ENCODE data around the gene ESPN.
"Not testable (repeated sequence)": the region's sequence is repeated elsewhere in the genome, so short reads cannot be mapped to it uniquely, and the experiment has no call there.

The ESPN gene

DNA sequence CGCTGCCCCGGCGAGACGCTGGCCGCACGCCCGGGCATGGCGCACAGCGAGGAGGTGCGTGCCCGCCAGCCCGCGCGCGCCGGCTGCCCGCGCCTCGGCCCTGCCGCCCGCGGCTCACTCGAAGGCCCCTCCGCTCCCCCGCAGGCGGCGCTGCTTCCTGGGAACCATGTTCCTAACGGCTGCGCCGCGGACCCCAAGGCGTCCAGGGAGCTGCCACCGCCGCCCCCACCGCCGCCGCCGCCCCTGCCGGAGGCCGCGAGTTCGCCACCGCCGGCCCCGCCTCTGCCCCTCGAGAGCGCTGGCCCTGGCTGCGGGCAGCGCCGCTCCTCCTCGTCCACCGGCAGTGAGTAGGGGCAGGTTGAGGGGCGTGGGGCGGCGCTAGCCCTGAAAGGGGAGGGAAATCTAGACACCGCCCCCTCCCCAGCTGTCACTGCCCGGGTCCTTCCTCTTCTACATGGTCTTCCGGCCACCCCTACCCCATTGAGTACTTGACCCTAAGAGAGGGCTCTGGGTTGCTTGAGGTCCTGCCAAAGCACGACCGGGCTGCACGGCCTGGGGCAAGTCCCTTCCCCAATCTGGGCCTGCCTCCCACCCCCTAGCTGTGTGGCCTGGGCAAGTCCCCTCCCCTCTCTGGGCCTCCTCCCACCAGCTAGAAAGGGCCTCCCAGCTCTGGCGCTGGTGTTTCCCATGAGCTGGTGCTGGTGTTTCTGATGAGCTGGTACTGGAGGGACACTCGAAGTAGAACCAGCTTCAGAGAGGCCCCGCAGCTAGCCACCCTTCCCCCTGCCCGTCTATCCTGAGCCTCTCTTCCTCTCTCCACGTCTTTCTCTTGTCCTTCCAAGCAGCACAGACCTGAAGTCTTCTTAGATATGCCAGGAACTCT is 24.4 kb downstream of the ESPN start:
- DNase-seq: no peak

DNA sequence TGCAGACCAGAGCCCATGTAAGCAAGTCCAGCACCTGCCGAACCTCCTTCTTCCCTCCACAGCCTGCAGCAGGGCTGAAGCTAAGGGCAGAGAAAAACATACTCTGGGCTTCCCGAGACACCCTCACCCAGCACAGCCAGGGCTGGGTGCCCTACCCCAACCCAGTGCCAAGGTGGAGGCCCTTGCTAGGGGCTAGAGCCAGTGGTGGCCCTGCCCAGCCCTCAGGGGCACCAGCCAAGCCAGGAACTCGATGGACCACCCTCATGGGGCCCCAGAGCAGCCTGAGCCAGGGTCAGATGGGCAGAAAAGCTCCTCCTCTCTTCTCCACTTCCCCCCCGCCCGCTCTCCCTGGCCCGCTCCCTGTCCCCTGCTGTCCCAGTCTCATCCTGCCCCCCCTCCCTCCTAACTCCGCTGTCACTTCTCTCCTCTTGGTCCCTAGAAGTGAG is 25.5 kb downstream of the ESPN start:
- DNase-seq: no peak

DNA sequence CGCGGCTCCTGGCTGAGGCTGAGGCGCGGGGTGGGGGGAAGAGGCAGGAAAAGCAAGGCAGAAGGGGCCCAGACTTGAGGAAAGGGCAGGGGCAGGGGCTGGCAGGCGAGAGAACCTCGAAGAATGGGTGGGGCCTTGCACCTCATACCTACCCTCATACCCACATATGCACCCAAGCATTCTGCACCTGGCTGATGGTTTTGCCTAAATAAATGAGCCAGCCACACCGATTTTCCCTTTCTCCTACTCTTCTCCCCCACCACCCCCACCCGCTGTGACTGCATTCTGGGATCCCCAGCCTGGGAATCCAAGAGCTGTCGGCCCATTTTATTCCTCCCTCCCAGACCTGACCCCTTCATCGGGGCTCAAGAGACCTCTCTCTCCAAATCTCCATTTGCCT is 25.9 kb downstream of the ESPN start:
- DNase-seq: not testable (repeated sequence)

DNA sequence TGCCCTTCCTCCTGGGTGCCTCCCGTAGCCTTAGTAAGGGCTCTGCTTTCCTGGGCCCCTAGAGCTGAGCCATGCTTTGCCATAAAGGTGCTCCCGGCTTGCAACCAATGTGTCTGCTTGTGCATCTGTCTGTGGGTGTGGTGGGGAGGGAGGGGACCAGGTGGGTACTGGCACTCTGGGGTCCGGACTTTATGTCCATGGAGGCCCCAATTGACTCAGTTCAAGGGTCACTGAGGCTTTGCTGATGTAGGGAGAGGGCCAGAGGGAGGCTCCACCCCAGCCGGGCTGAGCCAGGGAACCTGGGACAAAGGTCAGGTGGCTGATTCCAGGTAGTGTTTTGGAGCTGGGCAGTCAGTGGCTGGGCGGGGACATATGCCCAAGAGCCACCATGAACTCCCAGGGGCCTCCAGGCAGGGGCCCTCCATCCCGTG is 26.4 kb downstream of the ESPN start:
- no peak for DNase-seq

DNA sequence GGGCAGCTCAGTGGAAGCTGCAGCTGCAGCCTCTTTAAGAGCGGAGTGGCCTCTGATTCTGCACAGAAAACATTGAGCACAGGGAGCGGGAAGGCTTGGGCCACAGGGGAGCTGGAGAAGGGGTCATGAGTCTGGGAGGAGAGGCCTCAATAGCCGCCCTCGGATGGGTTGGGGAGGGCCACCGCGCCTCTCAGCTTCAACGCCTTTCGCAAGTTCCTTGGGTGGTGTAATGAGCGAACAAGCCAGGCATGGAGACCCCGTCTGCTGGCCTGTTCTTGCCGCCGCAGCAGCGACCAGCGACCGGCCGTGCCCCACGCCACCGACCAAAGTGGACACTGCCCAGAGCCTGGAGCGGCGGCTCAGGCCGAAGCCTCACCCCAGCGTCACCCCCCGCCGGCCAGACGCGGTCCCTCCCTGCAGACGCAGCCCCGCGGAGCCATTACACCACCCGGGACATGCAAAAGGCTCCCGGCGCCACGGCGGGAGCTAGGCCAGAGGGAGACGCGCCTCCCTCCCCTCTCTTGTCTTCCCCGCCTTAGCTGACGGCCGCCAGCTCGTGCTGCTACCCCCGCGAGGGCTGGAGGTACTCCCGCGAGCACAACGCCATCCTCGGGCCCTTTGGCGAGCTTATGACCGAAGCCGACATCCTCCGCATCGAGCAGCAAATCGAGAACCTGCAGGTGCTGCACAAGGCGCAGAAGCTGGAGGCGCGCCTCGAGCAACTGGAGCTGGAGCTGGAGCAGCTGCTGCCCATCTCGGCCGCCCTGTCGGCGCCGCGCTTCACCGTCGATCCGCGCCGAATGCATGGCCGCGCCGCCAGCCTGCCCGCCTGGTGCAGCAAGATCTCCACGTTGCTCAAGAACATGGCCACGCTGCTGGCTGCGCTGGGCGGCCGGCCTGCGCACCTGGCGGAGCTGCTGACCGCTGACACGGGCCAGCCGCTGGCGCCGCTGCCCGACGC is 29.6 kb downstream of the ESPN start:
- DNase-seq: peak; percentile 38

DNA sequence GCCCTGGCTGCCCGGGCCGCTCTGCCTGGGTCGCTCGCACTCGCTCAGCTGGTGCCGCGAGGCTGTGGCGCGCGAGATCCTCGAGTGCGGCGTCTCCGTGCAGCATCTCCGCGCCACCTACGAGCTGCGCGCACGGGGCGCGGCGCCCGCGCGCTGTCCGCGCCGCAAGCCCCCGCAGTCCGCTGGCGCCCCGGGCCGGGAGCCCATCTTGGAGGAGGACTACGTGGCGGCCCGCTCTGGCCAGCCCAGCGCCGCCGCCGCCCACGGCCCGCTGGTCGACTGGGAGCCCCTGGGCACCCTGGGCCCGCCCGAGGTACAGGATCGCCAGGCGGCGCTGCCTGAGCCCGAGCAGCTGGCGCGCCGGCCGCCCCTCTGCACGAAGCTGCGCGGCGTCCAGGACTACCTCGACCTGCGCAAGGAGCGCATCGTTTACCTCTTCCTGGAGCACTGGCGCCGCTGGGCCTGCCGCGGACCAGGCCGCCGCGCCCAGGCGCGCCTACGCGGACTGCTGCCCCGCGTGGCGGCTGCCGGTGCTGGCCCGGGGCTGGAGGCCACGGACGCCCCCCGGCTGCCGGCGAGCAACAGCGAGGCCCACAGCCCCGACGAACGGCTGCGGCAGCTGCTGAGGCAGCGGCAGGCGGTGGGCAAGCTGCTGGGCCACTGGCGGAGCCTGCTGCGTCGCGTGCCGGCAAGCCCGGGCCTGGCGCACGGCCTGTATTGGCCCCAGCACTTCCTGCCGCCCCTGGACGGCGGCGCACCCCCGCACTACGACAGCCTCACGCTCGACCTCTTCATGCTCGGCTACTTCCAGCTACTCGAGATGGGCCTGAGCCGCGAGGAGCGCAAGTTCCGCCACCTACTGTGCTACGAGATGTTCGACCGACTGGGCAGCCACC is 30.5 kb downstream of the ESPN start:
- peak; percentile 44 for DNase-seq

DNA sequence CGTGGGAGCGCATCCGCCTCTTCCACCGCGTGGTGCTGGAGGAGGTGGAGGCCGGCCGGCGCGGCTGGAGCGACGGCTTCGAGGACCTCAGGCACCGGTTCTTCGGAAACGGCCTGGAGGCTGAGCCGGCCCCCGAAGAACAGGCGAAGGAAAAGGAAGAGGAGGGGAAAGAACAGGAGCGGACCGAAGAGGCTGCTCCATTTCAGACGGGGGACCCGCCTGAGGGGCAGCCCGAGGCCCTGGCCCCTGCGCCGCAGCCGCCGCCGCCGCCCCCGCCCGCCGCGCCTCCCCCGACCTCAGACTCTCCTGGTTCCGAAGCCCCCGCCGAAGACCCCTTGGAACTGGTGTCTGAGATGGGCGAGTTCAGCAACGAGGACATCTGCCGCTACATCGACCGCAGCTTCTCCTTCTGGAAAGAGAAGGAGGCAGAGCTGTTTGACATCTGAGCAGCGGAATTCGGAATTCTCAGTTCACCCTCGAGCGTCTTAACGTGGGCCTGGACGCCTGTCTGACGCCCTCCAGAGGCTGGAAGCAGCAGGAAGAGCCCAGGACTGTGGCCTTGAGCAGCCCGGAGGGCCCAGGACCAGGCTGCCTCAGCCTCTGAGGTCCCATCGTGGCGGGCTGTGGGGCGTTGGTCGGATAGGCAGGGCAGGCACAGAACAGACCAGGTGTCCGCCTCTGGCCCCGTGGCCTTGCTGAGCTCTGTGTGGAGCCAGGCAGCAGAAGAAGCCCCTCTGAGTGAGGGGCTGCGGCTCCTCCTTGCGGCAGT is 31.4 kb downstream of the ESPN start:
- DNase-seq: not testable (repeated sequence)

DNA sequence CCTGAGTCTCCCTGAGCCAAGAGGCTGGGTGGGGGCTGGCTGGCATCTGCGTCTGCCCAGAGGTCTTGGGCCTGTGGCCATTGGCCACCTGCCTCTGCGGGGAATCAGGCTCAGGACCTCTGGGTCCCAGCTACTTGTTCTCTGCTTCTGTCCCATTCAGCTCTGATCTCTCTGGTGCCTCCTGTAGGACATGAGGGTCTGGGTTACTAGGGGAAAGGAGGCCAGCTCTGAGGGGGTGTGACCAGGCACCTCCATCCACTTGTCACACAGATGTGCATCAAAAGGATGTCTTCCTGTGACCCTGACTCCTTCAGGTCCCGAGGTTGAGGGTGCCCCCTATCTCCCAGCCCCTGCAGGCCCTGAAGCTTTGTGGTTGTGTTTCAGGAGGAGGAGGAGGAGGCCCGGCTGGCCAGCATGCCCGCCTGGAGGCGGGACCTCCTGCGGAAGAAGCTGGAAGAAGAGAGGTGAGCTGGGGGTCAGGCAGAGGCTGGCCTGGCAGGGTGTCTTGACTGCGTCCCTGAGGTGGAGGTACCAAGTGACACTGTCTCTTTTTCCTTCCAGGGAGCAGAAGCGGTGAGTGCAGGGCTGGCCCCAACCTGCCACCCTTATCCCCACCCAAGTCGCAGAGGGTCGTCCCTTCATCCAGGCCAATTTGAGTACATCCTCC is 32.4 kb downstream of the ESPN start:
- no peak for DNase-seq

DNA sequence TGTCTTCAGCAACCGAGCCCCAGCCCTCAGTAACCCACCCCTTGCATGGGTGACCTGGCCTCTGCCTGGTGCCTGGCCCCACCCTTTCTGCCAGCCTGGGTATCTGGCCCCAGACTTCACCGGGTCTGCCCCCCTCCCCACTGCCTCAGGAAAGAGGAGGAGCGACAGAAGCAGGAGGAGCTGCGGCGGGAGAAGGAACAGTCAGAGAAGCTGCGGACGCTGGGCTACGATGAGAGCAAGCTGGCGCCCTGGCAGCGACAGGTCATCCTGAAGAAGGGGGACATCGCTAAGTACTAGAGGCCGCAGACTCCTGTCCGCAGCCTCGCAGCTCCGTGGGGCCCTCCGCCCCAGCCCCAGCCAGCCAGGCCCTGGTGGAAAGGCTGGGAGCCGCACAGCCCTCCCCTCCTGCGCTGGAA is 35.3 kb downstream of the ESPN start:
- DNase-seq: peak; percentile 55

DNA sequence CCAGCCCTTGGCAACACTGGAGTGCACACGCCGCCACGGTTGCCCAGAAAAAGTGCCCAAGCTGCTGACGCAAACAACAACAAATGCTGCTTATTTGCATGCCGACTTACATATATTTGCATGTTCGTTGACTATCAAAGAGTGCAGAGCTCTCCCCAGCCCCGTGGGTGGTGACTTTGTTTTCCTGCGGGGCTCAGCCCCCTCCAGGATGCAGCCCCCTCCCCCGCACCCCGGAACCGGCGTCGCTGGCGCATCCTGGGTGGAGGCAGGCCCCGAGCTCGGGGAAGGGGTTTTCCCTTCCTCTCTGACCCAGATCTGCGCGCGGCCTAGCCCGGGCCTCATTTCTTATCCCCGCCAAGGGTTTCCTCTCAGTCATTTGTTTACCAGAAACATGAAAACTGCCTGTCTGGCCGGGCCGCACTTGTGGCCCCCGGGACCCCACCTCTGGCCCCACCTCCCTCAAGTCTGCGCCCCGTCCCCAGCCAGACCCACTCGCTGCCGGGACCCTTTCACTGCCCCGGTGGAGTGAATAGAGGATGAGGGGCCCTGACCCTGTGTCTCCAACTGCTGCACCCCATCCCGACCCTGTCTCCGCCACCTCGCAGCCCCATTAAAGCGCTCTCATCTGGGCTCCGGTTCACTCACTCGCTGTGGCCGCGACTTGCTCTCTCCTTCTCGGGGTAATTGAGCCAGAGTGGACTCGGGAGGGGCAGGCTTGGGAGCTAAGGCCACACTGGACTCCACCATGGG is 35.9 kb downstream of the ESPN start:
- DNase-seq: peak; percentile 84

DNA sequence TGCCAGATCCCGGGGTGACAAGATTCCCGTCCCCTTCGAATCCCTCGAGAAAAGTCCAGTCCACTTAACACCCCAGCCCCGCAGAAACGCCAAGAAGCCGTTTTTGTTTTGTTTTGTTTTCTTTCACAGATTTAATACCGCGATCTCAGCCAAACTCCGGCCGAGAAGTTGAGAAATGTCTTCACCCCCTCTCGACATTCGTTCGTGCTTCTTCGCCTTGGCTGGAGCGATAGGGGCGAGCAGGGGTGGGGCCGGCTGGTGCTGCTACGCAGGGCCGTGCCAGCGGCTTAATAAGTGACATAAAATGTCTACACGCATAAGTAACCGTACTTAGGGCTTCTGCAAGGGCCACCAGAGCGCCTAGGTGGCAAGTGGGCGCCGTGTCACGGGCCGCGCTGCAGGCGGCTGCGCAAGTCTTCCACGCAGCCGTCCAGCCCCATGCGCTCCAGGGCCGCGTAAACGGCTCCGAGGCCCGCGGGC is 36.5 kb downstream of the ESPN start:
- no peak for DNase-seq

DNA sequence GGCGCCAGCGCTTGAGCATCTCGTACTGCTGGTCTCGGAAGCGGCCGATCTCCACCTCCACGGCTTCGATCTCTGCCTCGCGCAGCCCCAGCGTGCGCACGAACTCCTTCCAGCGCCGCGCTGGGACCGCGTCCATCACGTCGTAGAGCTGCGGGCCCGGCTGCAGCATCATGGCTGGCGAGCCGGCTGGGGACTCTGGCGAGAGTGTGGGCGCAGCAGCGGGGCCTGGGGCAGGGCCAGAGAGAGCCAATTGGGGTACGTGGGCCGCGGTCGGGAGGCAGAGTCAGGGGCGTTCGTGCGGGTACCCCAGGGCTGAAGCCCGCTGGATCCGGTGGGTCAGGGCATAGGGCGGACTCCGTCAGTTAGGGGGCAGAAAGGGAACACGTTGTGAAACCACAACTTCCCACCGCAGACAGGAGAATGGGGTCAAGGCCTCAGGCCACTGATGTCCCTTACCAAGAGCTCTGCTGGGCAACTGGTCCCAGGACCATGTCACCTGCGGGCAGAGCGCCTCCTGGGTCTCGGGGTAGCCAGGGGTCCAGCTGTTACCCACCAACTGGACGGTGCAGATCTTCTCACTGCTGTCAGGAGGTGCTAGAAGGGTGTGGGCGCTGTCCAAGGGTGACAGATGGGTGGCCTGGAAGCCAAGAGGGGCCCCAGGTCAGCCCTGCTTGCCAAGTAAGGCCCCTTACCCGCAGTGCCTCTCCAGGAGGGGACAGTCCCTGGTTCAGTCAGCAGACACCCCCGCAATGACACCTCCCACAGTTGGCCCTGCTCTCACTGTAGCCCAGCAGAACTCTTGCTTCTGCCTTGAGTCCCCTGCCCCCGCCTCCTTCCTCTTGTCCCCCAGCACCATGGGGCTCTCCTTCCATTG is 37.2 kb downstream of the ESPN start:
- DNase-seq: no peak

DNA sequence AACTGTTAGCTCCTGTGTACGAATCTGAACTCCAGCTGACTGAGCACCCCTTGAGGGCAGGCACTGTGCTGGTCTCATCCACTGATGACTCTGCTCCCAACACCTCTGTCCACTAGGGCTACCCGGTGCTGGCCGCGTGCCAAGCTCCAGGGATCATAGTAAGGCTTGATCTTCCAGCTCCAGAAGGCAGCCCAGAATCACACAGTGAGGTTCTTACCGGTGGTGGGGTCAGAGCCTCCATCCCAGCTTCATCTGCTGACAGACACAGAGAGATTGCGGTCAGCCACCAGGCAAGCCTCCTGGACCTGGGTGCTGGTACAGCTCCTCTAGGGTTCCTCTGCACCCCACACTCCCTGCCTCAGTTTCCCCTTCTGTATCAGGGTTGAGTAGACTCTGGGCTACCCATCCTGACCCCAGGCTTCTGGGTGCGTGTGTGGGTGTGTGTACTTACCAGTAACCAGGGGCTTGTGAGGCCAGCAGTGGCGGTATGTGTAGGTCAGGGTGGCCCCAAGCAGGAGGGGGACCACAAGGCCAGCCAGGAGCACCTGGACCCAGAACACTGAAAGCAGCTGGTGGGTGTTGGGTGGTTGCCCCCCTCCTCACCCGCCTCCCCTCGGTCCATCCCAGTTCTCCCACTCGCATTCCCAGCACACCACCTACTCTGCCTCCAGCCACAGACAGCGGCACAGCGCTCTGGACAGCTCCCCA is 38.0 kb downstream of the ESPN start:
- DNase-seq: no peak

DNA sequence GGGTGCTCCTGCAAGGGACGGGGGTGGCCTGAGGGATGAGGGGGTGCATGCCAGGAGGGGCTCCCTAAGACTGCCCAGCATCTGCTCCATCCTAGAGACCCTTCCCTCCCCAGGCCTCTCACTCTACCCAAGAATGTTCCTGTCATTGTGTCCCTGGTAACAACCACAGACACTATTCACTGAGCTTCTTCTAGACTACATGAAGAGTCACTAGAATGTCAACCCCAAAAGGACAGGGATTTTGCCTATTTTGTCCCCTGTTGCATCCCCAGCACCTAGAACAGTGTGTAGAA is 38.5 kb downstream of the ESPN start:
- DNase-seq: no peak

DNA sequence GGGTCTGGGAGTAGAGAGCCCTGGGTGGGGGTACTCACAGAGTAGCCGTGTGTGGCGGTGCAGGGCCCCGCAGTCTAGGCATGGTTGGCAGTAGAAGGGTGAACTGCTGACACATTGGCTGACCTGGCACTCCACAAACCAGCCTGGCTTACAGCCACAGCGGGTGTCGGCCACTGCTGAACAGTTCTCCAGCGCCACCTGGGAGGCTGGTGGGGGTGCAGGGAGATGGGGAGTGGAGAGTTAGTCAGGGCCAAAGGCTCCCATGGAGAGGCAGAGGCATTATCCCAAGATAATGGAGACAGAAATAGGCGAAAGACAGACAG is 39.9 kb downstream of the ESPN start:
- DNase-seq: peak; percentile 68

DNA sequence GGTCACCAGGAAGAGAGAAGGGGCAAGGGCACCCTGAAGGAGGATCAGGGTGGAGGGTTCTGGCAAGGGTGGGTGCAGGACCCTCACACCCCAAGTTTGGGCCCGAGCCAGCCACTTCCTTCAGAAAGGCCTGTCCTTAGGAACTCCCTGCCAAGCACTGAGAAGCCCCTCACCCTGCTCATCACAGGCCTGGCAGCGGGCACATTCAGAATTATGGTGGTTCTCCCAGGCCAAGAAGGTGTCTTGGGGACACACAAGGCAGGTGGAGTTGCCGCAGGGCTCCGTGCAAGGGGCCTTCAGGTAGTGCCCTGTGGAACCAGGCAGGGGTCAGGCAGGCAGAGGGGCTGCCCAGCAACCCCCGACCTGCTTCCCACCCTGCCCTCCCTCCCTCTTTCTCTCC is 40.3 kb downstream of the ESPN start:
- no peak for DNase-seq

DNA sequence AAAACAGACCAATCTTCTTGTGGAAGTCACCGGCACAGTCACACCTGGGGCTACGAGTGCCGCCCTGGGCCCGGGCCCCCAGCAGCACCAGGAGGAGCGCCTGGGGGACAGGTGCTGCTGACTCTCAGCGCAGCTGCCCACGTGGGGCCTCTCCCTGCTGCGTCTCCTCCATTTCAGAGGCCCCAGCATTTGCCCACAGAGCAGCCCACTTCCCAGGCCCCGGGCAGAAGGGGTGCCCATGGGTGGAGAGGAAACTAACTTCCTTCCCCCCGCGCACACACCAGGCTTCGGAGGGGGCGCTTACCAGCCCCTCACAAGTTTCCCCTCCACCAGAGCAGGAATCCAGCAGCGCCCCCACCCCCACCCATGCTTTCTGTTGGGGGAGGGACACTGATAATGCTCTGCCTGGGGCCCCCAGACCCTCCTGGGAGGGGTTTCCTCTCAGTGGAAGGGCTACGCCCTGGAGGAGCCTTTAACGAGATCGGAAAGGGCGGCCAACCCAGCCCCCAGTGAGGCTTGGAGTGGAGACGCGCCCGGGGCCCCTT is 41.0 kb downstream of the ESPN start:
- peak; percentile 67 for DNase-seq

DNA sequence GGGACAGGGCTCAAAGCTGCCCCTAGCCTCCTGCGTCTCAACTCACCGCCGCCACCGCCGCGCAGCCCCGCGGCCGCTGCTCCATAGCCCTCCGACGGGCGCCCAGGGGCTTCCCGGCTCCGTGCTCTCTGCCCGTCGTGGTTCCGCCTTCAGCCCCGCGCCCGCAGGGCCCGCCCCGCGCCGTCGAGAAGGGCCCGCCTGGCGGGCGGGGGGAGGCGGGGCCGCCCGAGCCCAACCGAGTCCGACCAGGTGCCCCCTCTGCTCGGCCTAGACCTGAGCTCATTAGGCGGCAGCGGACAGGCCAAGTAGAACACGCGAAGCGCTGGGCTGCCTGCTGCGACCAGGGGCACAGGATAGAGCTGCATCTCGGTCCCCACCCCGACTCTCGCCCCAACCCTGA is 41.4 kb downstream of the ESPN start, which contains the start of gene TNFRSF25:
Gene TNFRSF25, minus strand, starts transcription at position 151 of the 400 bp plus-strand sequence. Its CDS starts 66 bp downstream, at position 85.
- peak; percentile 66 for DNase-seq

Data from activated CD4-positive, alpha-beta T cell treated with anti-CD3 and anti-CD28 coated beads for 48 hours (primary cell).